GM04504 (cell line): ENCODE measurements around the gene TMEM182.

Experiments
- DNase-seq: peaks from one replicate; pipeline ENCODE4 v3.0.0-alpha.2; 2012; ENCODE audit warnings: low read depth

Gene TMEM182, protein sequence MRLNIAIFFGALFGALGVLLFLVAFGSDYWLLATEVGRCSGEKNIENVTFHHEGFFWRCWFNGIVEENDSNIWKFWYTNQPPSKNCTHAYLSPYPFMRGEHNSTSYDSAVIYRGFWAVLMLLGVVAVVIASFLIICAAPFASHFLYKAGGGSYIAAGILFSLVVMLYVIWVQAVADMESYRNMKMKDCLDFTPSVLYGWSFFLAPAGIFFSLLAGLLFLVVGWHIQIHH

DNA sequence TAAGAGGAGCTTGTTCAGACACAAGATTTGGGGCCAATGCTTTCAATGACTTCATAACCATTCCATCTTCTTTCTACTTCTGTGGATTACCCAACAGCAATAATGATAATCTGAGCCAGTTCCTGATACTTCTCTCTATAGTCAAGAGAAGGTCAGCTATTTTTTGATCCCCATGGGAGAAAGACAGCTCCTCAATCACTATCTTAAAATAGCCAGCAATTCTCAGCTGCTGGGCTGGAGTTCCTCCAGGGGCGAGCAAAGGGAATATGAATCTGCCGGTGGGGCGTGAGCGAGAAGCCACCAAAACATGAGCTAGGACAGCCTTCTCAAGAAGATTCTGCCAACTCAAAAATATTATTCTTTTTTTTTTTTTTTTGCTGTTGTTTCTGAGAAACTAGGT, at the start of gene TMEM182:
Gene TMEM182 (plus strand): TSS at position 269 of the 400 bp plus-strand sequence. CDS start 187 bp downstream, outside the sequence.
- DNase-seq: no peak

DNA sequence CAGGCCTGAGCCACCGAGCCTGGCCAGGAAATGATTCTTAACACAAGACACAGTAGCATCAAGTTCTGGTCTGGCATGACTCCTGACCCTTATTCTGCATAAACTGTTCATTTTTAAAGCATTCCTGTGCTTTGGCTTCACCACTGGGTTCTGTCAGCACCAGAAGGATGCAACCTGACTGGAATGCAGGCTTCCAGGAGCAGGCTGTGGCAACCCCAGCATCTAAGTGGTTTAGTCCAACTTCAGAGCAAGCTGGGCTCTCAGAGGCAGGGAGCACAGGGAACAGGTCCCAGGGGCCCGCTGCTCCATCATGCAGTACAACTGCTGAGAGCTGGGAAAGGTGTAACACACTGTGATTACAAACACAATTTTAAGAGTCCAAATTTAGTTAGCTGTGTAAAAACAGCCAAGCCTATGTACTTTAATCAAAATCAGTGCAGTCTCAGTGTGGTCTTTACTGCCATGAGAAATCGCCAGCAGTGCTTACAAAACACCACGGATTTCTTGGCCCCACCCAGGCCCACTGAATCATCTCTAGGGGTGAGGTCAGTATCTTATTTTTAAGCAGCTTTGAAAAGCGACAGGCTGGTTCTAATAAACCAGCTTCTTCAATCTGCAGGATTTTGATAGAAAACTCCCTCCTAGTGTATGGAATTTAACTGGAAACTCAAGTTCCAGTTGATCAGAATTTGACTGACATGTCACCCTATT, 44.4 kb upstream of the TMEM182 start:
- DNase-seq: no peak

DNA sequence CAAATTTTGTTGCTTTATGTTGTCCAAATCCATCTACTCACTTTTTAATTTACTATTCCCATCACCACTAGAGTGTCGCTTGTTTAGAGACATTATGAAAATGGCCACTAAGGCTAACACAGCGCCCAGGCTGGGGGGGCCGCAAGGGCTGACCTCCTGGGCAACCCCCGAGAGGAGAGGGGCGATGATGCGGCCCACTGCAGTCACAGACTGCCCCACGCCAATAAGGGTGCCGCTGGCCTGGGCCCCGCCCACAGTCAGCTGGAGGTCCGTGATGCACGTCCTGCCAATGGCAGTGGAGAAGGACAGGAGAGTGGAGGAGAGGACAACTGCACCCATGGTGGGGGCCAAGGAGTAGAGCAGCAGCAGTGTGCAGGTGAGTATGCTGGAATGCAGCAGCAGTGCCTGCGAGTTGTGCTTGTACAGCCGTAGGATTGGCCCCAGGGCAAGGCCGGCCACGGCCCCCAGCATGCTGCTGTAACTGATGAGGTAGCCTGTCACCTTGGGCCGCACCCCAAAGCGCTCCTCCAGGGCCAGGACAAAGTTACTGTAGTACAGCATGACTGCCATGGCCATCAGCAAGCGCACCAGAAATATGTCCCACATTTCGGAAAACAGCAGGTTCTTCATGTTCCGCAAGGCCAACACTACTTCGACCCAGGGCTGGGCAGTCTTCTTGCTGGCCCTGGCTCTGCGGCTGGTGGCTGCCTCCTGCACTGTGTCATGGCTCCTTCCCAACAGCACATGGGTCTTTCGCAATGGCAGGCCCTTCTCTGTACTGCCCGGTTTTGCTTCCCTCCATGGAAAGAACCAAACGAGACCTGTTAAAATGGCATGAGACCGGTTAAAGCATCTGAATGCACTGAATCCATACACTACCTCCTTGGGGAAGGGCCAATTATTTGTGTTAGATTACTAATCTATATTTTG, 43.2 kb upstream of the TMEM182 start:
- DNase-seq: no peak

DNA sequence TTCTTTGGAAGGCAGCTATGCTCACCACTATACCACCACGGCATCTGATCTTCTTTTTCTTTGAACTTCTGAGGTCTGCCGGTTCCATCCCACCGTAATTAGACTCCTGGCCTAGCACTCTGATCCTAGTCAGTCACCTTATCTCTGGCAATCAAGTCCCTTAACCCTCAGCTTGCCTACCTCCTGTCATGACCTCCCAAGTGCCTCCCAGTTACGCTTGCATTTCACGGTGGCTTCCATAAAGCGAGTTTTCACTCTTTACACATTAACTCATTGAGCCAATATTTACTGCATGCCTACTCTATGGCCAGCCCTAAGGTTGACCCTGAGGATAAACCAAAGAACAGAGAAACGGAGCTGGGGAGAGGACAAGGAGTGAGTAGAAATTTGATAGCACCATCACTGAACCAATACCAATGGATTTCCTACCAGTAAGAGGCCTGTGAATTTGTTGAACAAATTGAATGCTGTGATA, 37.8 kb upstream of the TMEM182 start:
- no peak for DNase-seq

DNA sequence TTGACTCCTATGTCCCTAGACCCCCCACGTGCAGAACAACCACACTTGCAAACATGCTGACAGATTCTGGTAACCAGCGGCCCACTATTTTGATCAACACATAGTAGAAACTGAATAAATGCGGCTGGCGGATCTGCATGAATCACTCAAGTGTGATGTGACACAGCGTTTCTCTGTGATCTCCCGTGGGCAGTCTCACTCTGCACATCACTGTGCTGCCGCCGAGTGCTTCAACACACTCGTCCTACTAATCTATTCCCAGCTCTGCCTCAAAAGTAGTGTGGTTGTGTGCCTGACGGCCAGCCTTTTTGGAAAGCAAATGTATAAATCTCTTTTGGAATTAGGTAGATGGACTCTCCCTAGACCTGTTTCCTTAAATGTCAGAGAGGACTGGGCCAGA, 37.3 kb upstream of the TMEM182 start:
- no peak for DNase-seq

DNA sequence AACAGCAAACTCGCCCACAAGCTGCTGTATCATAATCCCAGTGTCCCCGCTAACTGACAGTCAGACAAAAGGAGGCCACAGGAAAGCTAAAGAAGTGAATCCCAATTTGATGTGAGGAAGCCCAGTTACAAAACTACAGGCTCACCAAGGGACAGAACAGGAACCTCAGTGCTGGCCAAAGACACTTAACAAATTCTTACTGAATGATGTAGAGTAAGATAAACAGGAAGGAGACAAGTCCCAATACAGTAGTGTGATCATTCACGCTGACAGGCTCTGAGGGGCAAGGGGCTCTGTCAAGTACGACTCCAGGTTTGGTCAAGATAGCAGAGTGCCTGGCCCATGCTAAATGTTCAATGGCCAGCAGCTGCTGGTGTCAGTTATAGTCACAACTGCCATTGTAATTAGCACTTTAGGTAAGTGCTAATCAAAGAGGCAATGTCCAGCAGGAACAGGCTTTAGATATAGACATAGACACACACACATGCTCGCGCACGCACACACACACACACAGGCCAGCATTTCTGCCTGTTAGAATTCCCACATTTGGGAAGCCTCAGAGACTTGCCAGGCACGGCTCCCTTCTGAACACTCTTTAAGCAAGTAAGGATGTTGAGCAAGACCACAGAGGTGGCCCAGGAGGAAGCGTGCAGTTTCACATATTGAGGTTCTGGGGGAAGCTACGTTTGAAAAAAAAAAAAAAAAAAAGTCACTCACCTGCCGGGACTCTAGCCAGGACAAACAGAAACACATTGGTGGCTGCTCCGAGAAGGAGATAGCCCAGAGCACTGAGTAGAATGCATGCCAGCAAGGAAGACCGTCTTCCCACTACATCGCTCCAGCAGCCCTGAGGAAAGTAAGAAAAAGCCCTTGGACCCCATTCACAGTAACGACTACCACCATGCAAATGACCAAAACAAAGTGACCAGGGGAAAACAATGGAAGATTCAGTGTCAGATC, 35.4 kb upstream of the TMEM182 start:
- DNase-seq: no peak

DNA sequence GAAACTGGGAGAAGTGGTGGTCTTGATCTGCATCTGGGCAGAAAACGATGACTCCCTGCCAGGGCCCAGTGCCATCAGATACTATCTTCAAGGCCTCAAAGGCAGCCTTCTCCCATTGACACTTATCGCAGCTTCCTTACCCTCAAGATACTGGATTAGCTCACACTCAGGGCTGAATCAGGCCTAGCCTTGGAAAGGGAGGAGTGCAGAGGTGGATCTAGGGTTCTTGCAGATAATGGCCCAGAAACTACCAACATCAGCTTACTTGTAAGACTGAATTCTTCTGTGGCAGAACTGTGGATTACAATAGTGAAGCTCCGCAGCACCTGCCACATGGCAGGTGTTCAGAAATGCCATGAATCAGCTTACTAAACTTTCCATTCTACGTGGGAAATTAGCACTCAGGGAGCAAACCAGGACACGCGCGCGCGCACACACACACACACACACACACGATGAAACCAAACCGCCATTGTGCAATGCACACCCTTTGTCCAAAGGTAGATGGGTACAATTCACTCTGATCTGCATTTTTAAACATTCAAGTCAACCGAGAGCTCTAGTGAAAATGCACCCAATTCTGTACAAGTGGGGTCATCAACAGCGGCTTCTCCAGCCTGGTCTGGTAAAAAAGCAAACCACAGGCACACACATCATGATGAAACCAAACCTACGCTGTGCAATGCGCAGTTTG, 26.3 kb upstream of the TMEM182 start:
- DNase-seq: no peak

DNA sequence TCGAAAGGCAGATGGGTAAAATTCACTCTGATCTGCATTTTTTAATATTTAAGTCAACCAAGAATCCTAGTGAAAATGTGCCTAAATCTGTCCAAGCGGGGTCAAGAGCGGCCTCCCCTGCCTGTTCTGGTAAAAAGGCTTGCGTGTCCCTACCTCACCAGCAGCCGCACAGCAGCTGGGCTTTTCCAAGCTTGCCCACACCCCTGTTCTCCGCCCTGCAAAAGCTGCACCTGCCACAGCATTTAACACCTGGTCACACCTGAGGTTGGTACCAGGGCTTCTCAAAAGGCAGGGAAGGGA, 25.8 kb upstream of the TMEM182 start:
- DNase-seq: no peak

DNA sequence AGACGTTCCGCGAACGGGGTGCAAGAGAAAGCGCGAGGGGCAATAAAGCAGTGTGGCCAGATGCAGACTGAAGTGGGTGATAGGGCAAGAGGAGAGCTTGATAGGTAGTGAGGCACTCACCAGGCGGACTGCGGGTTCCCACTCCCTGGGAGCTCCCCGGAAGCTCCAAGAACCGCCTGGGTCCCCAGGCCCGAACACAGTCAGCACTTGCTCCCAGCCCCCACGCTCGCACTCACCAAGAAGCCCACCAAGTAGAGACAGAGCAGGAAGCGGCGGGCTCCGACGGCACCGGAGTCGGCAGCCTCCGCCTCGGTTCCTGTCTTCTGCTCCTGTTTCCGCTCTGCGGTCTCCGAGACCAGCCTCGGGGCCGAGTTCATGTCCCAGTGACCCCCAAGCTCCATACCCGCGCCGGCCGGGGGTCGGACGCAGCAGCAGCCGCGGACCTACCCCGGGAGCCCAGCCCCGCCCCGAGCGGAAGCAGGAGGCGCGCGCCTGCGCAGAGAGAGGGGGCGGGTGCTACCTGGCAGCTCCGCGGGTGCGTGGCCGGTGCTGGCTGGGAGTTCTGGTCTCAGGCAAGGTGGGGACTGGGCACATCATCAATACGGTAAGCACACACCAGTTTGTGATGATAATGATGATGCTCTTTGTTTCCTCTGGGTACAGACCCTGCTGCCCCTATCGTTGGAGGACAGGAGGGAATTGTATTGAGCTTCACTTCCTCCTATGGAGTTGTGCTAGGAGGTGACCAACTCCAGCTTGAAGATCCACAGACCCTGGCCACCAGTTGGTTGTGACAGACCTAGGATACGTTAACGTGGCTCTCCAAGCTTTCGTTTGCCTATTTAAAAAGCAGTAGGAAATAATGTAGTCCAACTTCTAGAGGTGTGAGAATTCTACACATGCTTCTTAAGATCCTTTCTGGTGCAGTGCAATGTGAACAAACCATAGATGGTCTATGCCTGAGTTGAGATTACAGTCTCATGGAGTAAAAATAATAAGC, 25.1 kb upstream of the TMEM182 start:
- peak; percentile 12 for DNase-seq

DNA sequence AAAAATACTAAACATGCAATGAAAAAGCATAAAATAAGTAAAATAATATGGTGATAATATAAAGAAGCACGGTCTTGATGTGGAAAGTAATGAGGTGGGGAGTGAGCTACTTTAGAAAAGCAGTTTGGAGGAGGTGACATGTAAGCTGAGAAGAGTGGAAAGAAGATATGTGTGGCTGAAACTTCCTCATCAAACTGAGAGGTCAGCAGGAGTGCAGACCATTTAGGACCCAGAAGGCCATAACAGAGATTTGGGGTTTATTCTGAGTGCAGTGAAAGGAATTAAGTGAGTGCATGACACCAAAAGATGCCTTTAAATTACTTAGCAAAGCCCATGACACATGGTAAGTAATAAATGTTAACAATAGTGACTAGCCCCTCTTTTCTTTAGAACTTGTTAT, 24.4 kb upstream of the TMEM182 start:
- no peak for DNase-seq

DNA sequence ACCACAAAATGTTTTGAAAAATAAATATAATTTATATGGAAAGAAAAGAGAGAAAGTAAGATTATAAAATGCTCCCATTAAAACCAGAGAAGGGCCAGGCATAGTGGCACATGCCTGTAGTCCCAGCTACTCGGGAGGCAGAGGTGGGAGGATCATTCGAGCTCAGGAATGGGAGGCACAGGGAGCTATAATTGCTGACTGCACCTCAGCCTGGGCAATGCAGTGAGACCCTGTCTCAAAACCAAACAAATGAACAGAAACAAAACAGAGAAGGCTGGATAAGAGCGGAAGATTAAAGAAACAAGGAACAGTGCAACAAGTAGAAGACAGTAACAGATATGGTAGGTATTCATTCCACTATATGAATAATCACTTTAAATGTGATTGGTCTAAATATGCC, 18.6 kb upstream of the TMEM182 start:
- DNase-seq: no peak

DNA sequence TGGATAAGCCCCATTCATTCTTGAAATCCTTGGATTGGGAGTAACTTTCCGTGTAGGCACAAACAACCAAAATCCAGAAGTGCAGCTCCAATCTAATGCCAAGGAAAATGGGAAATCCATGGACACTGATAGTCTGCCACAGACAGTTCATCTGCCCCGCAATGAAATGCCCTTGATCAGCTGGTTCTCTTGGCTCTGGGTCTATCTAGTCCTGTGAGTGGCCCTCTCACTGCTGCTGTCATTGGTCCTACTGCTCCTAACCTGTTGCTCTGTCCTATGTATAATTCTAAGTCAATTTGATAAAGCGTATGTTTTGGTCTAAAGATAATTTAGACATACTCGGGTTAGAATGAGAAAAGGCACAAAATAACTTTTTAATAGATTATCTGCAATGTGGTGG, 13.7 kb upstream of the TMEM182 start:
- DNase-seq: no peak

DNA sequence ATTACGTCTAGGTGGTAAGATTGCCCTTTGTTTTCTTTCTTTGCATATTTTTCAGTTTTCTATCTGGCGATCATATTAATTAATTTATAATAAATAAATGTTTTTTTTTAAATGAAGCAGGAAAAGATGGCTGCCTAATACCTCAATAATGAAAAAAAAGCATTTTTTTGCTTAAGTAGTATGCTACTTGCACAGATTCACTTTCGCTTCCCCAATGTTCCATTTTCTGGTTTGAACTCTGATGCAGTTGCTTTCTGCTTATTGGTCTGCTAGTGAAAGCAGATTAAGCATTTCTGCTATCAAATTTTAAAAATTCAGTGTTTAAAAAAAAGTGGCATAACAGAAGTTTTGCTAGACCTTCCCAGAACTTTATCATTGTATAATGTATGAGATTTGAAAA, 11.9 kb upstream of the TMEM182 start:
- no peak for DNase-seq

DNA sequence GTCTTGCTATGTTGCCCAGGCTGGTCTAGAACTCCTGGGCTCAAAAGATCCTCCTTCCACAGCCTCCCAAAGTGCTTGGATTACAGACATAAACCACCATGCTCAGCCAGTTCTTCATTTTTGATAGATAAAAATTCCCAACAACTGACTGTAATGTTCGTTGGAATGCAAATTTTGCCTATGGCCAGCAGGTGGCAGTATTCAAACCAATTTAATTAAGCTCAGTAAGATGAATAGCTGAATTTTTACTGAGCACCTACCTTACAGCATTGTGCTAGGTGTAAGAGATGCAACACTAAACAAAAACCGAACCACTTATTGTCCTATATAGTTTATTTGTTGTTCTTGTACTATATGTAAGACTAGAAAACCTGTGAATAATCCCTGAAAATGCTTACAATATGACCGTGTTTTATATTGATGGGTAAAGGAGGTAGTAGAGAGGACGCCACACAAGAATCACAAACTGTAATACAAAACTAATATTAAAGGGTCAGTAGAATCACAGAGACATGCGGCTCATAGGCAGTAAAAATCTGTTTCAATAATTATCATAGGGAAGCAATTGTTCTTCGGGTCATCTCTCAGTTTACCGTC, 8.2 kb upstream of the TMEM182 start:
- DNase-seq: peak; percentile 12

DNA sequence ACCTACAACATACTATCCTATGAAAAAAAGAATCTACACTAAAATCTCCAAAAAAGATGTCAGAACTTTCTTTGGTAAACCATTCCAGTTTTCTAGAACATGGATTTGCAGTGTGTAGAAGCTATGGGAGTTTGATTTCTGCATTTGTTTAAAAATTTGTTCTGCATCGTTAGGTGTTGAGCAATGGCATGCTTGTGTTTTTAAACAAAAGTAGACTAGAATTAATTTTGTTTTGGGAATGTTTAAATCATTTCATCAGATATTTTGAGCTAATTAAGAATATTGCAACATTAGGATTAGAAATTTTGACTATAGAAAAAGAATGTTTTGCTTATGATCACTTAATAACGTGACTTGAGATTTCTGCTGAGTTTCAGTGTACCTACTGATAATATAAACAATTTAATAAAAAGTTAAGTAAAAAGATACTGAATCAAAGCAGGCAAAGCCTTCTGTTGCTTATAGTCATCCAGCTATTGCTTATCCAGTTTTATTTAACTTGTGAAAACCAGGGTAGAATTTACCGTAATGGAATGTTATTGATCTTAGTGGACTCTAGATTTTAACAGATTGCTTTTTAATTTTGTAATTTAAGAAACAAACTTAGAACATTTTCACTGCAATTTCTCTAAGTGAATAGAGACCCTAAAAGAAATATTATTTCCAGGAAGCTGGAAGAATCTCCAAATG, 7.2 kb upstream of the TMEM182 start:
- no peak for DNase-seq

DNA sequence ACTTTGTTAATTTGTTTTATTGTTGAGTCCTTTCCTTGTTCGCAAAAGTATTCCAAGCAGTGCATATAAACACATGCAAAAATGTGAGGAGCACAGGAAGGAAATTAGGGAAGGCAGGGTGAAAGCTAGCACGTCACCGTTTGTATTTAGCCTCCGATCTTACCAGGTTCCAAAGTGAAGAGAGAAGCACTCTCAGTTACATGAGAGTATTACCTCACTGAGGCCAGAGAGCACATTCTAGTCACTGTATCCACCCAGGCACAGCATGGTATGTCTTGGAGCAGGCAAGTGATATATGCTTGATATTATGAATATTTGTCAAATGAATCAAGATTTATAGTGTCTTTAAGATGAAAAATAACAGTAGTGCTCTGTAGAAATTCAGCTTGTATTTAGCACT, 6.5 kb upstream of the TMEM182 start:
- DNase-seq: no peak

DNA sequence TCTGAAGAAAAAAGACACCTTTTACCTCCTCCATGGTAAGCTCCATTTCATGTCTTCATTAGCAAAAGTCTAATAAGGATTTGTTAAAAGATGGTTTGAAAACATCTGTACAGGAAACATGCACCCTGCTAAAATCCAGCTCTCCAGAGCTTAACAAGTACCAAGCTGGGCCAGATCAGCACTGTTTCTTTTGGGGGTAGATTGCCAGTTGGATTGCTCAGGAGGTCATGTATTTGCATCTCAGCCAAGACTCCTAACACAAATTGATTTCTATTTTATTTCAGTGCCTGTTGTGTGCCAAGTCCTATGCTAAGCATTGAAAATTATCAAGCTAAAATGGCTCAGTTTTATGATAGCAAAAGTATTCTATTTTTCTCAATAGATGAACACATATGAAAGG, 3.4 kb upstream of the TMEM182 start:
- DNase-seq: no peak

DNA sequence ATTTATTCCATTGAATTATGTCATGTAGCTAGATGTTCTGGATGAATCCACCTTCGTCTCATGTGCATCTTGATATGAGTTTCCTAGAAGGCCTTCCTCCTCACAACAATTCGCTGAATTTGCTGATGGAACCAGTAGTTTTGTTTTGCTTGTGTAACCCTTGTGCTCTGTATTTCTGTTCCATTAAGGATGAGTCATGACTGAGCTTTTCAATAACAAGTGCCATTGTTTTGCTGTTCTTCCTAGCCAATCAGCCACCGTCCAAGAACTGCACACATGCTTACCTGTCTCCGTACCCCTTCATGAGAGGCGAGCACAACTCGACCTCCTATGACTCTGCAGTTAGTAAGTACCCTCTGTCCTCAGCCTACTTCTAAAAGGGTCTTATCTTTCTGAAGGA, 2.3 kb downstream of the TMEM182 start:
- no peak for DNase-seq

DNA sequence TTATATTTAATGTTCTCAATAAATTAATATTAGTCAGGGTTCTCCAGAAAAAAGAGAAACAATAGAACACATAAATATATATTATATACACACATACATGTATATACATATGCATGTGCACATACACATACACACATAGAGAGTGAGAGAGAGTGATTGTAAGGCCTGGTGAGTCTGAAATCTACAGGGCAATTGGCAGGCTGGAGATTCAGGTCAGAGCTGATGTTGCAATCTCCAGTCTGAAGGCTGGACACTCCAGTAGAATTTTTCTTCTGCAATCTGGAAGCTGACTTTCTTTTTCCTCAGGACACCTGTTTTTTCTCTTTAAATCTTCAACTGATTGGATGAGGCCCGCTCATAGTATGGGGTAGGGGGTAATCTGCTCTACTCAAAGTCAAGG, 3.2 kb downstream of the TMEM182 start:
- no peak for DNase-seq
